A673 (cell line): ENCODE measurements around the gene CD9.

Experiments used
- CTCF ChIP-seq: fragments of 300-800, 200-600 bp; sonication (generic); conservative IDR thresholded peaks from 2 replicates; pipeline ENCODE4 v1.5.1; 2017; ENCODE audit warnings: low read depth, mild to moderate bottlenecking, antibody characterized with exemption, low read length, moderate library complexity, mixed read lengths
- EZH2 ChIP-seq: fragments of 200-600 bp; sonication (generic); IDR thresholded peaks from 2 replicates; pipeline ENCODE4 v1.6.1; 2017; ENCODE audit warnings: borderline replicate concordance, low read depth, mild to moderate bottlenecking, mixed read lengths, antibody characterized with exemption, low read length; ENCODE audit not compliant: poor library complexity, severe bottlenecking

- TF ChIP-seq CTCF (no peak), EZH2 (no peak)
These were observed 79.4 kb downstream of the CD9 start for GRCh38 chr12:6279631-6280030.
